Naive thymus-derived CD4-positive, alpha-beta T cell (primary cell): Measurements from ENCODE around the gene UGT1A10. TPM values are rescaled to one million over a fixed set of nuclear protein-coding genes. Genes with fewer than 3 reads are reported as not detected.

ENCODE experiments used
- ATAC-seq: fragments of 150-1000 bp; cut with Tn5 transposase; 2 replicates; pipeline ENCODE4 v1.10.0; 2021; ENCODE audit warnings: mild to moderate bottlenecking, moderate library complexity
- CTCF ChIA-PET: fragments of 350-600 bp; sonication (Branson Sonifier 250); formaldehyde crosslinking; loops from one replicate; lab custom pipeline; 2021; ENCODE audit warnings: antibody characterized with exemption; lab: Charles Lee
- POLR2A ChIA-PET: fragments of 350-600 bp; sonication (Branson Sonifier 250); formaldehyde crosslinking; loops from one replicate; lab custom pipeline; 2021; ENCODE audit warnings: antibody characterized with exemption, inconsistent platforms; lab: Charles Lee
- DNase-seq, 9 donors: peaks; one replicate each; pipeline versions ENCODE4 v3.0.0 to v3.0.0-alpha.2; 2020 to 2022; ENCODE audit warnings: mixed read lengths in 1 of 9
- H3K27ac ChIP-seq: one replicate; pipeline ENCODE4 v1.7.0; 2013; ENCODE audit warnings: mild to moderate bottlenecking, low read depth, low read length, moderate library complexity
- H3K27me3 ChIP-seq, 2 donors: one replicate each; pipeline ENCODE4 v1.7.0; 2013; ENCODE audit warnings: low read length in 2 of 2, mild to moderate bottlenecking in 2 of 2, moderate library complexity in 2 of 2; ENCODE audit not compliant: control insufficient read depth in 2 of 2, insufficient read depth in 2 of 2
- H3K36me3 ChIP-seq, 3 experiments: 1 replicate in 2 of 3; 2 replicates in 1 of 3; pipeline ENCODE4 v1.7.0; 2013; ENCODE audit warnings: low read length in 3 of 3, mild to moderate bottlenecking in 3 of 3, moderate library complexity in 1 of 3; ENCODE audit not compliant: insufficient read depth in 3 of 3, control insufficient read depth in 2 of 3
- H3K4me1 ChIP-seq, 2 donors: one replicate each; pipeline ENCODE4 v1.7.0; 2013; ENCODE audit warnings: low read length in 2 of 2, mild to moderate bottlenecking in 2 of 2, moderate library complexity in 1 of 2; ENCODE audit not compliant: control insufficient read depth in 2 of 2, insufficient read depth in 2 of 2
- H3K4me3 ChIP-seq: 2 replicates; pipeline ENCODE4 v1.7.0; 2013; ENCODE audit warnings: mild to moderate bottlenecking, low read length
- H3K9me3 ChIP-seq, 3 experiments: 1 replicate in 2 of 3; 2 replicates in 1 of 3; pipeline ENCODE4 v1.7.0; 2013; ENCODE audit warnings: low read length in 3 of 3; ENCODE audit not compliant: control insufficient read depth in 2 of 3
- H3K27ac Mint-ChIP-seq, 9 donors: one replicate each; pipeline ENCODE4 v1.8.0; 2020 to 2022; ENCODE audit warnings: mixed read lengths in 9 of 9, mild to moderate bottlenecking in 8 of 9, moderate library complexity in 5 of 9, inconsistent platforms in 2 of 9
- H3K27me3 Mint-ChIP-seq, 5 donors: one replicate each; pipeline ENCODE4 v1.8.0; 2021 to 2022; ENCODE audit warnings: mixed read lengths in 5 of 5, mild to moderate bottlenecking in 1 of 5
- H3K36me3 Mint-ChIP-seq, 5 donors: one replicate each; pipeline ENCODE4 v1.8.0; 2020 to 2022; ENCODE audit warnings: mixed read lengths in 5 of 5, mild to moderate bottlenecking in 3 of 5, inconsistent platforms in 1 of 5
- H3K4me1 Mint-ChIP-seq, 7 donors: one replicate each; pipeline ENCODE4 v1.8.0; 2020 to 2022; ENCODE audit warnings: mixed read lengths in 7 of 7, mild to moderate bottlenecking in 3 of 7, inconsistent platforms in 1 of 7
- H3K4me3 Mint-ChIP-seq, 10 donors: one replicate each; pipeline ENCODE4 v1.8.0; 2020 to 2022; ENCODE audit warnings: mild to moderate bottlenecking in 10 of 10, mixed read lengths in 10 of 10, moderate library complexity in 6 of 10, inconsistent platforms in 2 of 10
- H3K9me3 Mint-ChIP-seq, 11 donors: one replicate each; pipeline ENCODE4 v1.8.0; 2020 to 2022; ENCODE audit warnings: mixed read lengths in 11 of 11, mild to moderate bottlenecking in 4 of 11, inconsistent platforms in 1 of 11, moderate library complexity in 1 of 11
- intact Hi-C, 2 donors: fragments of 100-400 bp; cut with micrococcal nuclease; formaldehyde crosslinking; loops; one replicate each; pipeline ENCODE4 v1.15.1; 2023
- polyA plus RNA-seq, 2 donors: library from polyadenylated mRNA; unstranded; fragments of 300-500 nt; fragmentation: Illumina TruSeq; gene quantifications; one replicate each; pipeline ENCODE4 v1.2.3, GENCODE V29; 2021
- total RNA-seq, 6 experiments: library from RNA in 5 of 6; stranded (reverse) in 5 of 6; gene quantifications; 1 replicate in 5 of 6; 2 replicates in 1 of 6; pipeline ENCODE4 v1.2.3 and lab custom pipeline; 2021 to 2026

Gene UGT1A10
- total and polyA plus RNA-seq, 7 experiments from 2014 or later, result not detected

GRCh38 chr2:233772583-233772982 is 136.3 kb downstream of the UGT1A10 start:
- Mint-ChIP-seq H3K27ac (no peak overlapping the region), H3K9me3 (peaks cover 0 to 19% (median 10%) of the 10 kb centered on the region in 11 donors), H3K27me3 (peaks cover 9 to 24% (median 16%) of the 10 kb centered on the region in 5 donors), H3K4me3 (no peak overlapping the region), H3K36me3 (peaks cover 0 to 6% (median 0%) of the 10 kb centered on the region in 5 donors), H3K4me1 (no peaks in the 10 kb centered on the region)
- intact Hi-C loops, result no loop called here
- H3K27me3 ChIP-seq, result no peaks in the 10 kb centered on the region
- H3K36me3 ChIP-seq, result no peaks in the 10 kb centered on the region
- DNase-seq, result no peak
- H3K9me3 ChIP-seq, result no peaks in the 10 kb centered on the region
- no peak for ATAC-seq
- CTCF ChIA-PET, result no interaction called here
- no peak overlapping the region for H3K27ac ChIP-seq
- H3K4me3 ChIP-seq, result no peak overlapping the region
- POLR2A ChIA-PET, result no interaction called here
- no peaks in the 10 kb centered on the region for H3K4me1 ChIP-seq

- POLR2A ChIA-PET, result no interaction called here
- H3K27ac Mint-ChIP-seq, result no peak overlapping the region
- intact Hi-C loops, result no loop called here
These were observed 137.6 kb downstream of the UGT1A10 start for GRCh38 chr2:233773854-233774253.

GRCh38 chr2:233775414-233775813 is 139.2 kb downstream of the UGT1A10 start:
- Histone ChIP-seq H3K27me3 (no peaks in the 10 kb centered on the region), H3K9me3 (no peaks in the 10 kb centered on the region), H3K27ac (no peak overlapping the region), H3K4me1 (no peaks in the 10 kb centered on the region), H3K4me3 (no peak overlapping the region), H3K36me3 (no peaks in the 10 kb centered on the region)
- Mint-ChIP-seq H3K9me3 (peaks cover 0 to 24% (median 12%) of the 10 kb centered on the region in 11 donors), H3K27me3 (peaks cover 6 to 40% (median 19%) of the 10 kb centered on the region in 5 donors), H3K27ac (no peak overlapping the region), H3K4me1 (no peaks in the 10 kb centered on the region), H3K36me3 (peaks cover 0 to 6% (median 0%) of the 10 kb centered on the region in 5 donors), H3K4me3 (no peak overlapping the region)
- ATAC-seq, result no peak
- ChIA-PET CTCF (no interaction called here), POLR2A (no interaction called here)
- DNase-seq, result no peak
- intact Hi-C loops, result no loop called here

More at GRCh38 chr2:233773854-233774253, 137.6 kb downstream of the UGT1A10 start:
- Mint-ChIP-seq H3K4me1 (no peaks in the 10 kb centered on the region), H3K4me3 (no peak overlapping the region), H3K27me3 (peaks cover 6 to 33% (median 18%) of the 10 kb centered on the region in 5 donors), H3K36me3 (peaks cover 0 to 6% (median 0%) of the 10 kb centered on the region in 5 donors), H3K9me3 (peaks cover 0 to 24% (median 12%) of the 10 kb centered on the region in 11 donors)
- H3K4me1 ChIP-seq, result no peaks in the 10 kb centered on the region
- ATAC-seq (no peak), DNase-seq (no peak)
- H3K9me3 ChIP-seq, result no peaks in the 10 kb centered on the region
- H3K4me3 ChIP-seq, result no peak overlapping the region
- no peaks in the 10 kb centered on the region for H3K36me3 ChIP-seq
- H3K27me3 ChIP-seq, result no peaks in the 10 kb centered on the region
- H3K27ac ChIP-seq, result no peak overlapping the region
- CTCF ChIA-PET, result no interaction called here

GRCh38 chr2:233778030-233778429 is 141.8 kb downstream of the UGT1A10 start, which contains the start of gene MROH2A:
TSS of gene MROH2A (plus strand) at chr2:233778330. CDS start at chr2:233779359, 1,029 bp downstream.
- DNase-seq (no peak), ATAC-seq (no peak)
- no peak within 1 kb of the TSS for H3K4me3 ChIP-seq
- ChIA-PET POLR2A (no interaction called here), CTCF (no interaction called here)
- Mint-ChIP-seq H3K36me3 (peaks cover 0 to 6% (median 0%) of the 10 kb centered on the region in 5 donors), H3K27me3 (peaks cover 12 to 46% (median 33%) of the 10 kb centered on the region in 5 donors), H3K9me3 (peaks cover 0 to 29% (median 13%) of the 10 kb centered on the region in 11 donors), H3K4me3 (no peak within 1 kb of the TSS), H3K27ac (no peak within 1 kb of the TSS), H3K4me1 (no peaks in the 10 kb centered on the region)
- intact Hi-C loops, result no loop called here
- H3K27me3 ChIP-seq, result no peaks in the 10 kb centered on the region
- H3K9me3 ChIP-seq, result no peaks in the 10 kb centered on the region
- no peak within 1 kb of the TSS for H3K27ac ChIP-seq
- H3K4me1 ChIP-seq, result no peaks in the 10 kb centered on the region
- H3K36me3 ChIP-seq, result no peaks in the 10 kb centered on the region

- peaks cover 0 to 29% (median 13%) of the 10 kb centered on the region in 11 donors for H3K9me3 Mint-ChIP-seq
These were observed 143.5 kb downstream of the UGT1A10 start for GRCh38 chr2:233779722-233780121.

GRCh38 chr2:233780771-233781170 is 144.5 kb downstream of the UGT1A10 start:
- Mint-ChIP-seq H3K27ac (no peak overlapping the region), H3K9me3 (peaks cover 0 to 24% (median 10%) of the 10 kb centered on the region in 11 donors), H3K27me3 (peaks cover 12 to 55% (median 39%) of the 10 kb centered on the region in 5 donors), H3K4me3 (no peak overlapping the region), H3K36me3 (peaks cover 0 to 3% (median 0%) of the 10 kb centered on the region in 5 donors), H3K4me1 (no peaks in the 10 kb centered on the region)
- Histone ChIP-seq H3K27ac (no peak overlapping the region), H3K36me3 (no peaks in the 10 kb centered on the region), H3K4me3 (no peak overlapping the region), H3K9me3 (no peaks in the 10 kb centered on the region), H3K4me1 (no peaks in the 10 kb centered on the region), H3K27me3 (no peaks in the 10 kb centered on the region)
- intact Hi-C loops, result no loop called here
- DNase-seq (no peak), ATAC-seq (no peak)
- ChIA-PET CTCF (no interaction called here), POLR2A (no interaction called here)

More at GRCh38 chr2:233779722-233780121, 143.5 kb downstream of the UGT1A10 start:
- peaks cover 0 to 6% (median 0%) of the 10 kb centered on the region in 5 donors for H3K36me3 Mint-ChIP-seq
- H3K4me1 ChIP-seq, result no peaks in the 10 kb centered on the region
- no peak overlapping the region for H3K4me3 ChIP-seq
- no peak overlapping the region for H3K4me3 Mint-ChIP-seq
- no peak overlapping the region for H3K27ac Mint-ChIP-seq
- intact Hi-C loops, result no loop called here
- no peak overlapping the region for H3K27ac ChIP-seq
- ChIA-PET CTCF (no interaction called here), POLR2A (no interaction called here)
- H3K27me3 Mint-ChIP-seq, result peaks cover 12 to 55% (median 36%) of the 10 kb centered on the region in 5 donors
- H3K27me3 ChIP-seq, result no peaks in the 10 kb centered on the region
- H3K9me3 ChIP-seq, result no peaks in the 10 kb centered on the region
- H3K36me3 ChIP-seq, result no peaks in the 10 kb centered on the region
- DNase-seq (no peak), ATAC-seq (no peak)
- no peaks in the 10 kb centered on the region for H3K4me1 Mint-ChIP-seq

GRCh38 chr2:233789554-233789953 is 153.3 kb downstream of the UGT1A10 start:
- H3K4me3 Mint-ChIP-seq, result no peak overlapping the region
- Histone ChIP-seq H3K27me3 (no peaks in the 10 kb centered on the region), H3K9me3 (no peaks in the 10 kb centered on the region), H3K4me1 (no peaks in the 10 kb centered on the region), H3K4me3 (no peak overlapping the region), H3K36me3 (no peaks in the 10 kb centered on the region), H3K27ac (no peak overlapping the region)
- ChIA-PET CTCF (no interaction called here), POLR2A (no interaction called here)
- peaks cover 0 to 14% (median 5%) of the 10 kb centered on the region in 5 donors for H3K27me3 Mint-ChIP-seq
- H3K4me1 Mint-ChIP-seq, result no peaks in the 10 kb centered on the region
- no peak overlapping the region for H3K27ac Mint-ChIP-seq
- no peak for ATAC-seq
- DNase-seq, result no peak
- peaks cover 0 to 9% (median 4%) of the 10 kb centered on the region in 11 donors for H3K9me3 Mint-ChIP-seq
- intact Hi-C loops, result no loop called here
- H3K36me3 Mint-ChIP-seq, result no peaks in the 10 kb centered on the region
